GM19035 (cell line): ENCODE results near the gene COX4I2.
"Not testable (repeated sequence)": the region's sequence is repeated elsewhere in the genome, so short reads cannot be mapped to it uniquely, and the experiment has no call there.

Experiments
- ATAC-seq: cut with Tn5 transposase; IDR thresholded peaks from one replicate; pipeline ENCODE4 v1.9.1; 2021; ENCODE audit not compliant: unreplicated experiment

COX4I2 gene

GRCh38 chr20:31607640-31608250 is 30.0 kb upstream of the COX4I2 start:
- ATAC-seq: no peak

DNA sequence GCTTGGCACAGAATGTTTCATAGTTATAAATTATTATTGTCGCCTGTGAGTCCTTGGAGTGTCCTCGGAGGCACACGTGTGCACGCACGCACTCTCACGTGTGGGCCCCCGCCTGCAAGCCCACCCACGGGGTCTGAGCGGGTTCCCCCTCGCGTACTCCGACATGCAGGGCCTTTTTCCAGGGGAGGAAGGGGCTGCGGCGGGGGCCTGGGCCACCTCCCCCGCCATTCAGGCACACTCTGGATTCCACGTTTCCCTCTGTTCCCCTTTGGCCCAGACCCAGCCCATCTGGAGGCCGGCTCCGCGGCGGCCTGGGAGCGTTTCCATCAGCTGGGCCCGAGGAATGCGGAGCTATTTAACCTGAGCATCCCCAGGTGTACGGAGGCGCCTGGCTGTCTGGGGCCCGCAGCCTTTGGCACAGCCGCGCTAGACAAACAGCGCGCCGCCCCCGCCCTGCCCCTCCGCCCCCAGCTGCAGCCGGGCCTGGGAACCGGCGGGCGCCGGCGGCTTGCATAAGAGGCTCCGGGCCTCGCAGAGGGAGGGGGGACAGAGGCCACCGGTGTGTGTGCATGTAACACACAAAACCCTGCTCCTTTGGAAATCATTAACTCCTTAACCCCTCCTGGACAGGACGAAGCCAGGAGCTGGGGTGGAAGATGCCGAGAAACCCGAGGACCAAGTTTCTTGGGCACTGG is 29.3 kb upstream of the COX4I2 start:
- ATAC-seq: no peak

DNA sequence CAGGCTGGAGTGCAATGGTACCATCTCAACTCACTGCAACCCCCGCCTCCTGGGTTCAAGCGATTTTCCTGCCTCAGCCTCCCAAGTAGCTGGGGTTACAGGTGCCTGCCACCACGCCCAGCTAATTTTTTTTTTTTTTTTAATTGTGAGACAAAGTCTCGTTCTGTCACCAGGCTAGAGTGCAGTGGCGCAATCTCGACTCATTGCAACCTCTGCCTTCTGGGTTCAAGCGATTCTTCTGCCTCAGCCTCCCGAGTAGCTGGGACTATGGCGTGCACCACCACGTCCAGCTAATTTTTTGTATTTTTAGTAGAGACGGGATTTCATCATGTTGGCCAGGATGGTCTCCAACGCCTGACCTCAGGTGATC is 25.5 kb upstream of the COX4I2 start:
- ATAC-seq: not testable (repeated sequence)

DNA sequence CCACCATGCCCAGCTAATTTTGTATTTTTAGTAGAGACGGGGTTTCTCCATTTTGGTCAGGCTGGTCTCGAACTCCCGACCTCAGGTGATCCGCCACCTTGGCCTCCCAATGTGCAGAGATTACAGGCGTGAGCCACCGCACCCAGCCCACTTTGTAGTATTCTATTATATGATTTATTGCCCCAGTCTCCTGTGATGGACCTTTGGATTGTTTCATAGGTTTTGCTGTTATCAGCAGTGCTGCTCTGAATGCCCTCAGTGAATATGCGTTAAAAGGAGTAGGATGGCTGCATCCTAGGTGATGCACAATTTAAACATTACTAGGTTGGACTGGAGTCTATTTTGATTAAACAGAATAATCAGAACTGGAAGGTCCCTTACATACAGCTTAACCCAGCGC is 22.3 kb upstream of the COX4I2 start:
- ATAC-seq: no peak

- no peak for ATAC-seq
These were observed 20.1 kb upstream of the COX4I2 start for GRCh38 chr20:31617432-31618104.

- no peak for ATAC-seq
These were observed 17.5 kb upstream of the COX4I2 start for GRCh38 chr20:31620246-31620645.

GRCh38 chr20:31623123-31623505 is 14.6 kb upstream of the COX4I2 start:
- ATAC-seq: not testable (repeated sequence)

GRCh38 chr20:31626534-31626933 is 11.2 kb upstream of the COX4I2 start:
- ATAC-seq: not testable (repeated sequence)

DNA sequence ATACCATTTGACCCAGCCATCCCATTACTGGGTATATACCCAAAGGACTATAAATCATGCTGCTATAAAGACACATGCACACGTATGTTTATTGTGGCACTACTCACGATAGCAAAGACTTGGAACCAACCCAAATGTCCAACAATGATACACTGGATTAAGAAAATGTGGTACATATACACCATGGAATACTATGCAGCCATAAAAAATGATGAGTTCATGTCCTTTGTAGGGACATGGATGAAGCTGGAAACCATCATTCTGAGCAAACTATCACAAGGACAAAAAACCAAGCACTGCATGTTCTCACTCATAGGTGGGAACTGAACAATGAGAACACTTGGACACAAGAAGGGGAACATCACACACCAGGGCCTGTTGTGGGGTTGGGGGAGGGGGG is 9.7 kb upstream of the COX4I2 start:
- ATAC-seq: not testable (repeated sequence)

- no peak for ATAC-seq
These were observed 7.4 kb upstream of the COX4I2 start for GRCh38 chr20:31630187-31630790.

DNA sequence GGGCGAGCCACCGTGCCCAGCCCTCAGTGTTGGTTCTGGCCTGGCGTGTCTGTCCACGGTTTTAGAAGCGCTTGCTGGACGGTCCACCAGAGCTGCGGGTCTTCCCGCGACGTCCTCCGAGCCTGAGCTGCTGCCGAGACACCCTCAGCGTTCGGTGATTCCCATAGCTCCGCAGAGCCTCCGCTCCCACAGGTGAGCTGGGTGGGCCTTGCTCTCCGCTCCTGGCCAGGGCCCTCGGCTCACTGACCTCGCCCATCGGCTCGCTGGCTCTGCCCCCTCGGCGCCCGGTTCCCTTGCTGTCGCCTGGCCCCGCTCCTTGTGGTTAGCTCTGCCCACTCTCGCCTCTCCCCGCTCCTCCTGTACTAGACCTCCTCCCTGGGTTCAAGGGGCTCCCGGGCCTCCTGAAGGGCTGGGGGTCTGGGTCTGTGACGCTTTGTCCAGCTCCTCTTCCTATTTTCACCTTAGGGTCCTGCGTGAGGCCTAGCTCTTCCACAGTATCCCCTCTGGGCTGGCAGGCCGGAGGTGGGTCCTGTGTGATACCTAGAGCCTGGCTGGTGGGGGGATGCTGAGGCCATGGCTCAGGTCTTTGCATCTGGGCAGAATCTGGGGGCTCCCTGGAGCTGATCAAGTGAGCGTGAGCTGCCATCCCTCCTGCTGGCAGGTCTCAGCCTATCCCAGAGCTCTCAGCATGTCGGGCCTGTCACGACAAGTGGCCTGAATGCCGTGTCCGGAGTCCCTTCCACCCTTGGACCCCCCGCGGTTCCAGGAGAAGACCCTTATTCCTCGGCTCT is 5.0 kb upstream of the COX4I2 start:
- no peak for ATAC-seq

DNA sequence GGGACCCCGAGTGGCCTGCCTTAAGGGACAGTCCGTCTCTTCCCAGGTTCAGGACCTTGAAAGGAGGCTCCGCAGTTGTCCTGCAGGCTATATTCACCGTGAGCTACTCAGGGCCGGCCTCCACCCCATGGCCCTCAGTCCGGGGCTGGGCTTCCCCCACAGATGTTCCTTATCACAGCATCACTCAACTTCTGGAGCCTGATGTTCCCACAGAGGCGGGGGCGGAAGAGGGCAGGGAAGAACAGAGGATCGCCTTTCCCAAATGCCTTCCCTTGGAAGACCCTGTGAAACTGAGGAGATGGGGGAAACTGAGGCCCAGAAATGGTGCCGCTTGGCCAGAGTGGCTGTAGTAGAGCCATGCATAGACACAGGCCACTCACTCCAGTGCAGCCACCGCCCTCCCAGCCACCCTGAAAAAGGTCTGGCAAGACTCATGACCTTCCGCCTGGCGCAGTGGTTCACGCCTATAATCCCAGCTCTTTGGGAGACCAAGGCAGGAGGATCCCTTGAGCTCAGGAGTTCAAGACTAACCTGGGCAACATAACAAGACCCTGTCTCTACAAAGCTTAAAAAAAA is 4.3 kb upstream of the COX4I2 start:
- ATAC-seq: no peak

GRCh38 chr20:31638317-31638716 is 605 bp downstream of the COX4I2 start:
- ATAC-seq: no peak

DNA sequence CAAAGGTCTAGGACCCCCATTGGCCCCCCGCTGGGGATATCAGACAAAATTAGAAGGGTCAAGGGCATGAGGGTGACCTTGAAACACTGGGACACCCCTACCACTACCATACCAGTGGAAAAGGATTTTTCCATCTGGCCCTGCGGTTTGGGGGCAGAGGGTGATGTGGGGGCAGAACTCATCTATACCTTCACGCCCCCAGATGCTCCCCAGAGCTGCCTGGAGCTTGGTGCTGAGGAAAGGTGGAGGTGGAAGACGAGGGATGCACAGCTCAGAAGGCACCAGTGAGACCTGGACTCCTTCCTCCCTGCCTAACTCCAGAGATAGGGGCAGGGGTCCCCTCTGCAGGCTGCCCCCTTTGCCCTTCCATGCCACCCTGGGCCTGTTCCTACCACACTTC is 1.1 kb downstream of the COX4I2 start:
- no peak for ATAC-seq

GRCh38 chr20:31640259-31640658 is 2.5 kb downstream of the COX4I2 start:
- no peak for ATAC-seq

- no peak for ATAC-seq
These were observed 3.7 kb downstream of the COX4I2 start for GRCh38 chr20:31641391-31641790.

DNA sequence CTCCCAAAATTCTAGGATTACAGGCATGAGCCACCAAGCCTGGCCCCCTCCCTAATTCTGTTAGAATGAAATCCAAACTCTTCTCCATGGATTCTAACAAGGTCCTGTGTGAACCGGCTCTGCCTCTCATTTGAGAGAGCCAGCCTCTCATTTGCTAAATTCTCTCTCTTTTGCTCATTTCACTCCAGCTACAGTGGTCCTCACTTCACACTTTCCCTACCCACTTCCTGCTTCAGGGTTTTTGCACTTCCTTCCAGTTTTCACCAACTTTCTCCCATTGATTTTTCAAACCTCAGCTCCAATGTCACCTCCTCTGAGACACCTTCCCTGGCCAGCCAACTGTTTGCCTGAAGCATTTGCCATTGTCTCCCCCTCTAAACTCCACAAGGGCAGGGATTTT is 5.1 kb downstream of the COX4I2 start:
- ATAC-seq: no peak

DNA sequence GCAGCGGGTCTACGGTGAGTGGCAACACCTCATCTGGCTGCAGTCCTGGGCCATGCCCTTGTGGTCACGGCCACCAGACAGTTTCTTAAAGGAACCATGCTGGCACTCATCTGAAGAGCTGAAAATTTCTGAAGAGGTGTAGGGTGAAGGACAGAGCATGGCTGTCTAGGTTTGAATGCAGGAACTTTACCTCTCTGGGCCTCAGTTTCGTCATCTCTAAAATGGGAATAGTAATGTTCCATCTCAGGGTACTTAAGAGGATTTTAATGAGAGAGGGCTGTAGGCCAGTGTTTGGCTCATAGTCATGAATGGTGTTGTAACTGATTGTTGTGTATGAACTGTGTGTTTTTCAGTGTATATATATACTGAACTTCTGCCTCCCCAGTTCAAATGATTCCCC is 5.8 kb downstream of the COX4I2 start:
- no peak for ATAC-seq

DNA sequence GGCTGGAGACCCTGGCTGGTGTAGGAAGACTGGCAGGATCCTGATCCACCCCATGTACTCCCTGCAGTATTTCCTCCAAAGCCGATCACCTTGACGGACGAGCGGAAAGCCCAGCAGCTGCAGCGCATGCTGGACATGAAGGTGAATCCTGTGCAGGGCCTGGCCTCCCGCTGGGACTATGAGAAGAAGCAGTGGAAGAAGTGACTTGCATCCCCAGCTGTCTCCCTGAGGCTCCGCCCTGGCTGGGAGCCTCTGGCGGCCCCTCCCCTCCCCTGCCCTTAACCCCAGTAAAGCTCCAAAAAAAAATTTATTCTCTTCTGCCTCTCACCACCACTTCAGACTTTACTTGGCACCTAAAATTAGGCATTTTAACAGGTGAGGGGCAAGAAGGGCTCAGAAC is 7.0 kb downstream of the COX4I2 start:
- ATAC-seq: no peak

- ATAC-seq: not testable (repeated sequence)
These were observed 10.4 kb downstream of the COX4I2 start for GRCh38 chr20:31648104-31648503.

- no peak for ATAC-seq
These were observed 15.2 kb downstream of the COX4I2 start for GRCh38 chr20:31652917-31653396.
